Astrocyte (in vitro differentiated cells and primary cell): ENCODE measurements around the gene AEBP2.

ENCODE experiments used
- EZH2 ChIP-seq: IDR thresholded peaks from 2 replicates; pipeline ENCODE4 v1.6.1; 2012; ENCODE audit warnings: mild to moderate bottlenecking, low read length, inconsistent platforms; ENCODE audit not compliant: insufficient read depth
- TF ChIP-seq, protein P1 (sequence below): IDR thresholded peaks from 2 replicates; pipeline ENCODE4 v1.5.1; 2011; ENCODE audit warnings: low read depth, mild to moderate bottlenecking, inconsistent platforms, low read length, moderate library complexity; ENCODE audit not compliant: insufficient read depth

DNA sequence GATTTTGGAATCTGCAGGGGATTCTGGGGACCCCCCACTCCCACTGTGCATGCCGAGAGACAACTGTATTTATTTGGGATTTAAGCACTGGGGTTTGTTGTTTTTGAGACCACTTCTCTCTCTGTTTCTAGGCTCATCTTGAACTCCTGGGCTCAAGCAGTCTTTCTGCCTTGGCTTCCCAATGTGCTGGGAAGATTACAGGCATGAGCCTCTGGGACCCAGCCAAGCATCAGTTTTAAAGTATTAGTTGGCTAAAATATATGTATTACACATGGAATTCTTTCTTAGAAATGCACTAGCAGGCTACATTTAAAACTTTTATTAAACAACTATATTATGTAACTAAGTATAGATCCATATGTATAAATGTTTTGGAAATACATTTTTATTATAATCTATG lies 78.3 kb downstream of the AEBP2 start:
- TF ChIP-seq, protein P1, sequence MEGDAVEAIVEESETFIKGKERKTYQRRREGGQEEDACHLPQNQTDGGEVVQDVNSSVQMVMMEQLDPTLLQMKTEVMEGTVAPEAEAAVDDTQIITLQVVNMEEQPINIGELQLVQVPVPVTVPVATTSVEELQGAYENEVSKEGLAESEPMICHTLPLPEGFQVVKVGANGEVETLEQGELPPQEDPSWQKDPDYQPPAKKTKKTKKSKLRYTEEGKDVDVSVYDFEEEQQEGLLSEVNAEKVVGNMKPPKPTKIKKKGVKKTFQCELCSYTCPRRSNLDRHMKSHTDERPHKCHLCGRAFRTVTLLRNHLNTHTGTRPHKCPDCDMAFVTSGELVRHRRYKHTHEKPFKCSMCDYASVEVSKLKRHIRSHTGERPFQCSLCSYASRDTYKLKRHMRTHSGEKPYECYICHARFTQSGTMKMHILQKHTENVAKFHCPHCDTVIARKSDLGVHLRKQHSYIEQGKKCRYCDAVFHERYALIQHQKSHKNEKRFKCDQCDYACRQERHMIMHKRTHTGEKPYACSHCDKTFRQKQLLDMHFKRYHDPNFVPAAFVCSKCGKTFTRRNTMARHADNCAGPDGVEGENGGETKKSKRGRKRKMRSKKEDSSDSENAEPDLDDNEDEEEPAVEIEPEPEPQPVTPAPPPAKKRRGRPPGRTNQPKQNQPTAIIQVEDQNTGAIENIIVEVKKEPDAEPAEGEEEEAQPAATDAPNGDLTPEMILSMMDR, result no peak
- no peak for TF ChIP-seq EZH2
